ENCODE results near the gene RTF1.

GRCh38 chr15:41499109-41499851, 82.4 kb downstream of the RTF1 start:
- TF ChIP-seq GATA2 (IDR thresholded peaks at IDR 0.05; ENCODE audit: low read depth, low read length) = no peak
- TF ChIP-seq GATA3 (IDR thresholded peaks at IDR 0.05; ENCODE audit: low read depth, low read length) = no peak

Data from SH-SY5Y (cell line).